ENCODE results near the gene SWT1. TPM values are rescaled to one million over a fixed set of nuclear protein-coding genes. Genes with fewer than 3 reads are reported as not detected.

SWT1 gene
- total and polyA plus RNA-seq, 5 experiments from 2014 or later: 3.3 to 10.4 (median 6.5) TPM

DNA sequence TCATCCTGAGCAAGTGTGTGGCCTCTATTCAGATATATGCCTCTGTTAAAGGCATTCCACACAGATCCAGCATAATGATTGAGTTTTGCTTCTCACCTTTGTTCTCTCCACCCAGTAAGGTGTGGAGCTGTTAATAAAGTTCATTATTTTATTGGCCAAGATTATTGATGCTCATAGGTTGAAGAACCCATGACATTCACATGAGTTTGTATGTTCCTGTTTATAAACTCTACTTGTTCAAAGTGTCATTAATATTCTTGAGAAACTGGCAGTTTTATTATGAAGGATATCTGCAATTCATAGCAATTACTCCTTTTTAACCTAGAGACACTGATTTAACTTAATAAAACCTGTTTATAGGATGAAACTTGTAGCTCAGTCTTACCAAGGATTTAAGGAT lies 138.1 kb downstream of the SWT1 start:
- peaks cover 0 to under 1% (median 0%) of the 10 kb centered on the region in 9 donors for H3K9me3 Mint-ChIP-seq
- peaks cover 4 to 26% (median 9%) of the 10 kb centered on the region in 4 donors for H3K4me1 Mint-ChIP-seq
- DNase-seq: no peak
- no peaks in the 10 kb centered on the region for H3K27me3 Mint-ChIP-seq
- H3K27ac Mint-ChIP-seq: peak overlapping the region in 3 of 10 donors; percentile 1 to 49 (median 38)
- no peak for ATAC-seq
- POLR2A ChIA-PET: interaction anchor here (2.1 to 2.6 kb wide), 3 partner anchors 13 to 21 kb away, joined by 6 to 10 read pairs (median 7); partner anchors contain the start of gene IVNS1ABP
- H3K4me3 Mint-ChIP-seq: no peak overlapping the region
- peaks cover 6 to 61% (median 38%) of the 10 kb centered on the region in 3 donors for H3K36me3 Mint-ChIP-seq

DNA sequence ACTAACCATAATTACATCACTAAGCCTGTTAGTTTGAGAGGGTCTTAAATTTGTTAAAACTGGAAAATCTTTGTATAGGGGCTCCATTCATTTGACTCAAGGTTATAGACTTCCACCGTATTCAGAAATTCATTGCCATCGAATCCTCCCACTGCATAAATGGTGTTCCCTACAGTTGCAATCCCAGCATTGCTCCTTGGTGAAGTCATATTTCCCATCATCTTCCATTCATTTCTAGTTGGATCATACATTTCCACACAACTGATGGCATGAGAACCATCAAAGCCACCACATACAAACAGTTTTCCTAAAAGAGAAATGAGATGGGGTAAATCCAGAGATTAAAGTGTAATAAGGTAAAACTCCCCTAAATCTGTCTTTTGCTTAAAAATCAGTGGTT lies 141.0 kb downstream of the SWT1 start:
- no peaks in the 10 kb centered on the region for H3K9me3 Mint-ChIP-seq
- peaks cover 0 to 13% (median 4%) of the 10 kb centered on the region in 4 donors for H3K4me1 Mint-ChIP-seq
- POLR2A ChIA-PET: interaction anchor here (1.0 to 2.6 kb wide), 3 partner anchors 18 to 43 kb away, joined by 3 to 10 read pairs (median 4); partner anchors contain the start of gene IVNS1ABP
- no peaks in the 10 kb centered on the region for H3K27me3 Mint-ChIP-seq
- H3K27ac Mint-ChIP-seq: peak overlapping the region in 7 of 10 donors; percentile 2 to 75 (median 58)
- peaks cover 6 to 87% (median 42%) of the 10 kb centered on the region in 3 donors for H3K36me3 Mint-ChIP-seq
- ATAC-seq (no peak), DNase-seq (no peak)
- no peak overlapping the region for H3K4me3 Mint-ChIP-seq

GRCh38 chr1:185300152-185300551 lies 143.2 kb downstream of the SWT1 start:
- H3K36me3 Mint-ChIP-seq: peaks cover 15 to 94% (median 50%) of the 10 kb centered on the region in 3 donors
- DNase-seq (no peak), ATAC-seq (no peak)
- H3K9me3 Mint-ChIP-seq: no peaks in the 10 kb centered on the region
- H3K4me1 Mint-ChIP-seq: peaks cover 0 to 10% (median 5%) of the 10 kb centered on the region in 4 donors
- no peaks in the 10 kb centered on the region for H3K27me3 Mint-ChIP-seq
- peak overlapping the region in 1 of 10 donors; percentile 1 for H3K27ac Mint-ChIP-seq
- POLR2A ChIA-PET: interaction anchor here (0.9 to 1.4 kb wide), 3 partner anchors 15 to 19 kb away, joined by 4 to 6 read pairs (median 6); partner anchors contain the start of gene IVNS1ABP
- H3K4me3 Mint-ChIP-seq: no peak overlapping the region

DNA sequence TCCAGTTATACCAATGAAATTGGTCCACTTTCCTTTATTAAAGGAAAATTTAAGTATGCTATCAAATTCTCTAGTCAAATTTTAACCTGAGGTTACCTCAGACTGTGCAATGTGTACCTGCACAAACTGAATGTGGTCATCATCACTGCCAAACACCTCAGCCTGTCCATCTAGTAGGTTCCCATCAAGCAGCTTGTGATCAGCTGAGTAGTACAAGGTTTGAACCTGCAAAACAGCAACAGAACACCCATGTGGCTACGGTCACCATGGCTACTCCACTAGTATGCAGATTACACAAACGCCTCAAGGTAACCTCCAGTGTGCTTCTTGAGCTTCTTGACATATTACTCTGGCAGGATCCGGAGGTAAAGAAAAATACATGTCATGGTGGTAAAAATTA lies 148.5 kb downstream of the SWT1 start:
- ATAC-seq (no peak), DNase-seq (no peak)

GRCh38 chr1:185308126-185308525 lies 151.2 kb downstream of the SWT1 start:
- H3K9me3 Mint-ChIP-seq: no peaks in the 10 kb centered on the region
- peak overlapping the region in 4 of 10 donors; percentile 12 to 42 (median 28) for H3K27ac Mint-ChIP-seq
- peaks cover 20 to 77% (median 36%) of the 10 kb centered on the region in 3 donors for H3K36me3 Mint-ChIP-seq
- H3K27me3 Mint-ChIP-seq: no peaks in the 10 kb centered on the region
- H3K4me1 Mint-ChIP-seq: peaks cover 14 to 25% (median 20%) of the 10 kb centered on the region in 4 donors
- ATAC-seq: no peak
- H3K4me3 Mint-ChIP-seq: no peak overlapping the region
- no peak for DNase-seq
- POLR2A ChIA-PET: no interaction called here

More for the DNA sequence above, 148.5 kb downstream of the SWT1 start:
- no peaks in the 10 kb centered on the region for H3K9me3 Mint-ChIP-seq
- H3K36me3 Mint-ChIP-seq: peaks cover 20 to 93% (median 42%) of the 10 kb centered on the region in 3 donors
- peaks cover 0 to 6% (median 4%) of the 10 kb centered on the region in 4 donors for H3K4me1 Mint-ChIP-seq
- POLR2A ChIA-PET: interaction anchor here (1.1 to 2.0 kb wide), 2 partner anchors 9 to 10 kb away, joined by 3 to 4 read pairs; no protein-coding TSS in a partner anchor
- H3K27ac Mint-ChIP-seq: peak overlapping the region in 4 of 10 donors; percentile 18 to 48 (median 40)
- H3K27me3 Mint-ChIP-seq: no peaks in the 10 kb centered on the region
- no peak overlapping the region for H3K4me3 Mint-ChIP-seq

- Mint-ChIP-seq H3K36me3 (peaks cover 14 to 63% (median 31%) of the 10 kb centered on the region in 3 donors), H3K27ac (peak overlapping the region in 1 of 10 donors; percentile 19), H3K4me3 (no peak overlapping the region), H3K9me3 (no peaks in the 10 kb centered on the region), H3K4me1 (peaks cover 20 to 39% (median 33%) of the 10 kb centered on the region in 4 donors), H3K27me3 (no peaks in the 10 kb centered on the region)
- POLR2A ChIA-PET: interaction anchor here (1.1 kb wide), 1 partner anchor 18 kb away, joined by 3 read pairs; no protein-coding TSS in a partner anchor
- DNase-seq (no peak), ATAC-seq (no peak)
Measured at GRCh38 chr1:185309566-185309965, 152.6 kb downstream of the SWT1 start.

DNA sequence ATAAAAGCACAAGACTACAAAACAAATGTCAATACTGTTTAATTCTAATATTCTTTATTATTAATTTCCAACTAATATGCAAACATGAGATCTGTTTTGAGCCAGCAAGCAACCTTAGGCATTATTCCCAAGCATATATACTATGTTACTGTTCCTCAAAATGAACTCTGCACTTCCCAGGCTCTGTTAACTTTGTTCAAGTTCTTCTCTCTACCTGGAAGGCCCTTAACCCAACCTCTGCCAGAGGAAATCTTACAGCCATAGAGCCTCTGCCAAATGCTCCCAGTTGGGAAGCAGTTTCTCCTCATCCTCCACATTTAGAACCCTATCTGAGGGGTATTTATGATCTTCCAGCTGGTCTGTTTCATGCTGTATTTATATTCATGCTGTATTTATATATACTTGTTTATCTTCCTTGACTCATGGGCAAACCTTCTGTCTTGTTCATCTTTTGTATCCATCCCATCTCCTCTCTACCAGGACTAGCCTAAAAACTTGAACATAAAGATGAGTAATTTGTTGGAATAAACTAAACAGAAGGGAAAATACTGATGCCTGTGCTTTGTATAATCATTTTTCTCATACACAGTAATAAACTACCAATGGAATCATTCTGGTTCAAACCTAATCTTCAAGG lies 154.7 kb downstream of the SWT1 start:
- Mint-ChIP-seq H3K9me3 (no peaks in the 10 kb centered on the region), H3K27ac (peak overlapping the region in 4 of 10 donors; percentile 5 to 47 (median 14)), H3K36me3 (peaks cover 5 to 42% (median 17%) of the 10 kb centered on the region in 3 donors), H3K27me3 (no peaks in the 10 kb centered on the region), H3K4me3 (peak overlapping the region in 7 of 10 donors; percentile 13 to 45 (median 29)), H3K4me1 (peaks cover 23 to 53% (median 51%) of the 10 kb centered on the region in 4 donors)
- no peak for DNase-seq
- POLR2A ChIA-PET: no interaction called here
- no peak for ATAC-seq

- Mint-ChIP-seq H3K27ac (peak overlapping the region in 2 of 10 donors; percentile 37 to 47), H3K4me1 (peaks cover 25 to 56% (median 53%) of the 10 kb centered on the region in 4 donors), H3K4me3 (peak overlapping the region in 9 of 10 donors; percentile 40 to 99 (median 94)), H3K27me3 (no peaks in the 10 kb centered on the region), H3K9me3 (no peaks in the 10 kb centered on the region), H3K36me3 (peaks cover 5 to 34% (median 11%) of the 10 kb centered on the region in 3 donors)
- ATAC-seq (no peak), DNase-seq (no peak)
- POLR2A ChIA-PET: interaction anchor here (1.4 to 1.7 kb wide), 2 partner anchors 27 to 357 kb away, joined by 3 to 6 read pairs; no protein-coding TSS in a partner anchor
Measured at GRCh38 chr1:185312361-185313138, 155.6 kb downstream of the SWT1 start.

DNA sequence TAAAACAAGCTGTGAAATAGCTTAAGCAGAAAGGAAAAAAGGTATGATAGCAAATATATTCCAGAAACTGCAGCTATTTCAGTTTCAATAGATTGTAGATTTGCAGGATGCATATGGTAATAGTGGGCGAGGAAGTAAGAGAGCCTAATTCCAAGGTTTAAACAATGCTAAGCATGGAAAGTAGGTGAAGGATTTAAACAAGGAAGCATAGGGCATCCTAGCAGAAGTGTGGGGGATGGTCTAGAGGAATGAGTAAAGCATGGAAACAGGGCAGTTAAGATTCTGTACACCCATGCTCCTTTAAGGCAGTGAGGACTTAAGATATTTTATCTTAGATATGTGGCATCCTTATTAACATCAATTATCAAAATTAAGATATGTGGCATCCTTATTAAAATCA lies 157.4 kb downstream of the SWT1 start:
- DNase-seq (no peak), ATAC-seq (no peak)
- Mint-ChIP-seq H3K36me3 (peaks cover 0 to 17% (median 0%) of the 10 kb centered on the region in 3 donors), H3K4me1 (peaks cover 27 to 67% (median 63%) of the 10 kb centered on the region in 4 donors), H3K27me3 (no peaks in the 10 kb centered on the region), H3K4me3 (peak overlapping the region; percentile 91 to 99 (median 96)), H3K27ac (peak overlapping the region in 8 of 10 donors; percentile 0 to 66 (median 37)), H3K9me3 (no peaks in the 10 kb centered on the region)
- POLR2A ChIA-PET: interaction anchor here (0.9 to 1.7 kb wide), 6 partner anchors 29 to 379 kb away, joined by 3 to 6 read pairs (median 4); no protein-coding TSS in a partner anchor

DNA sequence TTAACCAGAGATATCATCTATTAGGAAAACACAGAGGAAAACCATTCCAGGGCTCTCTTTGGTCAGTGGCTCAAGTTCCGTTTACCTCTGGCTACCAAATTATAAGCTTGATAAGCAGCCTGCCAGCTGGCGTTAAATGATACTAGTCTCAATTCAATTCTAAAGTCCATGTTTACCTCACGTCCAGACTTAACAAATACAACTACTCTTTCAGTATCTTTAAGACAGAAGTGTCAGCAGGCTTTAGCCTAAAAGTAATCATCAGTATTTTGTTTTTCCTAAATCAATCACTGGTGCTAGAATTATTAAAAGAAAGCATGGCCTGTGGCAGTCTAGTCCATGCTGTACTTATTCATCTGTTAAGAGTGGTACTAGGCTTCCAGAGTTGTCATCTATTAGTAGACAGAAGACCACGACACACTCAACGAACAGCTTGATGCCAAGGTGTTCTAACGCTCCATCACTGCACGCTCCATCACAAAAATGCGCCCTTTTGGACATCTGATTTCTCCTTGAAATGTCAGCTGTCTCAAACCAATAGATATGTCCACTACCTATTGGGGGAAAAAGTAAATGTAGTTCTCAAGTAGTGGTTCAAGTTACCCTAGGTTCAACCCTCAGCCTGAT lies 158.6 kb downstream of the SWT1 start:
- H3K9me3 Mint-ChIP-seq: no peaks in the 10 kb centered on the region
- ATAC-seq (no peak), DNase-seq (no peak)
- H3K27me3 Mint-ChIP-seq: no peaks in the 10 kb centered on the region
- POLR2A ChIA-PET: interaction anchor here (0.7 to 4.6 kb wide), 20 partner anchors 10 to 1060 kb away, joined by 3 to 58 read pairs (median 8); partner anchors contain the start of genes ODR4, RNF2, SWT1 and TPR
- peaks cover 0 to 6% (median 0%) of the 10 kb centered on the region in 3 donors for H3K36me3 Mint-ChIP-seq
- peak overlapping the region; percentile 90 to 100 (median 99) for H3K27ac Mint-ChIP-seq
- H3K4me1 Mint-ChIP-seq: peaks cover 27 to 67% (median 63%) of the 10 kb centered on the region in 4 donors
- peak overlapping the region; percentile 91 to 99 (median 96) for H3K4me3 Mint-ChIP-seq

DNA sequence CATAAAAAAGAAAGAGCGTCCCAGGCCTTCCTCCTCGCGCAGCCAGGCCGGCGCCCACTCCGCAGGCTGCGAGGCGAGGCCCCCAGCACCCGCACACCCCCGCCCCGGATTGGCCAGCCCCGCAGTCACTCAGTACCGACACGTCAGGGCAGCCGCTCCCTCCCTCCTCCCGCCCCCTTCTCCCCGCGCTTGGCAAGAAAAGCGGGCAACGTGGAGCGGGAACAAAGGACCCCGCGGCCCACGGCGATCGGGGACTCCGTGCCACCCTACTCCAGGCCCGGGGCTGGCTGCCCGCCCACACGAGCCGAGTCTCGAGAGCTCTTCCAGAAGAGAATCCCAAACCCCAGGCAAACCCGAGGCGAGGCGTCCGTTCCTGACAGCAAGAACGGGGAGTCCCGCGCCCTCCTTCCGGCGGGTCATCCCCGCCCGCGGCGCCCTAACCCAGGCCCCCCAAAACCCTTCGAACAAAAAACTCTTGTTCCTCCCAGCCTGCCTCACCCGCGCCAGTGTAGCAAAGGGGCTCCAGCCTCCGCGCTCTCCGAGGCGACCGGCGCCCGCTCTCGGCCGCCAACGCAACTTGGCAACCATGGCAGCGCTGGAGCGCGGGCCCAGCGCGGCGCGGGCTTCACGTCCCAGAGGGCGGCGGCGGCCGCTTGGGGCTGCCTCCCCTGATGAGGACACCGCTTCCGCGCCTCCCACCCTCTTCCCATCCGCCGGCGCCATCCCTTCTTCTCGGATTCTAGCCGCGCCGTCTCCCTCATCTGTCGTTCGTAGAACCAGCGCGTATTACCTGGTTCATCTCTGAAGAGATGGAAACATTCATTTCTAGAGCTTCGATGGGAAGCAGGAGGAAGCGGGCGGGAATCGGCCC lies 159.4 kb downstream of the SWT1 start:
- H3K27me3 Mint-ChIP-seq: no peaks in the 10 kb centered on the region
- no peaks in the 10 kb centered on the region for H3K9me3 Mint-ChIP-seq
- ATAC-seq: peak; percentile 43 to 45
- H3K36me3 Mint-ChIP-seq: no peaks in the 10 kb centered on the region
- H3K4me1 Mint-ChIP-seq: peaks cover 25 to 63% (median 60%) of the 10 kb centered on the region in 4 donors
- H3K4me3 Mint-ChIP-seq: peak overlapping the region; percentile 91 to 99 (median 96)
- H3K27ac Mint-ChIP-seq: peak overlapping the region; percentile 97 to 100 (median 99)
- POLR2A ChIA-PET: interaction anchor here (0.6 to 4.6 kb wide), 38 partner anchors 11 to 1059 kb away, joined by 3 to 58 read pairs (median 6); partner anchors contain the start of genes ODR4, RNF2, SWT1 and TPR
- DNase-seq: peak; percentile 84 to 96 (median 88)

Data from naive thymus-derived CD8-positive, alpha-beta T cell (primary cell).